Testis (tissue), 3 donors: ENCODE results near the gene ELMO1. TPM values are rescaled to one million over a fixed set of nuclear protein-coding genes. Genes with fewer than 3 reads are reported as not detected.

Experiments used
- DNase-seq: peaks from one replicate; pipeline ENCODE4 v3.0.0-alpha.2; 2019
- H3K27ac ChIP-seq, 2 donors: fragments of 200-600 bp; sonication (generic); one replicate each; pipeline ENCODE4 v1.5.1; 2019
- H3K27me3 ChIP-seq: fragments of 200-600 bp; sonication (generic); one replicate; pipeline ENCODE4 v1.5.1; 2019
- H3K36me3 ChIP-seq: fragments of 200-600 bp; sonication (generic); one replicate; pipeline ENCODE4 v1.5.1; 2017; ENCODE audit warnings: low read depth; ENCODE audit errors: missing control alignments
- H3K4me1 ChIP-seq: fragments of 200-600 bp; sonication (generic); one replicate; pipeline ENCODE4 v1.5.1; 2019
- H3K4me3 ChIP-seq, 2 donors: fragments of 200-600 bp; sonication (generic); one replicate each; pipeline ENCODE4 v1.5.1; 2017 to 2019
- H3K9me3 ChIP-seq: fragments of 200-600 bp; sonication (generic); one replicate; pipeline ENCODE4 v1.5.1; 2017
- POLR2A ChIP-seq: fragments of 450-650 bp; IDR thresholded peaks from one replicate; pipeline ENCODE4 v1.6.1; 2017; ENCODE audit warnings: antibody characterized with exemption, mild to moderate bottlenecking, moderate library complexity
- WGBS, 2 donors: methylation state at CpG; one replicate each; pipeline ENCODE4 v1.1.5; 2018; 5-methylcytosine and 5-hydroxymethylcytosine counted together
- intact Hi-C: fragments of 100-400 bp; cut with DNase I; formaldehyde crosslinking; loops from one replicate; pipeline ENCODE4 v1.15.1; 2023; ENCODE audit warnings: low total_unique reads
- polyA plus RNA-seq: library from polyadenylated mRNA; stranded (reverse); fragments of 350-450 nt; fragmentation: Illumina TruSeq; extraction: RNeasy Lipid Tissue Mini Kit (QIAGEN cat#74804); gene quantifications from one replicate; pipeline ENCODE4 v1.2.3, GENCODE V29; 2014; ENCODE audit warnings: low read depth, low replicate concordance; ENCODE audit not compliant: insufficient read depth
- total RNA-seq, 2 donors: library from RNA; depleted of rRNA; stranded (reverse); fragments of >200 nt; gene quantifications; one replicate each; pipeline ENCODE4 v1.2.3, GENCODE V29; 2016
- TF ChIP-seq, protein P1 (sequence below), 3 experiments: fragments of 450-650 bp in 2 of 3; fragments of 200-600 bp in 1 of 3; sonication (generic) in 1 of 3; IDR thresholded peaks; one replicate each; pipeline ENCODE4 v1.5.1; 2016 to 2019; ENCODE audit warnings: antibody characterized with exemption in 3 of 3, mild to moderate bottlenecking in 2 of 3, moderate library complexity in 1 of 3

The ELMO1 gene
- total and polyA plus RNA-seq, 3 donors from 2014 or later: 12.9 to 47.2 (median 36.5) TPM

DNA sequence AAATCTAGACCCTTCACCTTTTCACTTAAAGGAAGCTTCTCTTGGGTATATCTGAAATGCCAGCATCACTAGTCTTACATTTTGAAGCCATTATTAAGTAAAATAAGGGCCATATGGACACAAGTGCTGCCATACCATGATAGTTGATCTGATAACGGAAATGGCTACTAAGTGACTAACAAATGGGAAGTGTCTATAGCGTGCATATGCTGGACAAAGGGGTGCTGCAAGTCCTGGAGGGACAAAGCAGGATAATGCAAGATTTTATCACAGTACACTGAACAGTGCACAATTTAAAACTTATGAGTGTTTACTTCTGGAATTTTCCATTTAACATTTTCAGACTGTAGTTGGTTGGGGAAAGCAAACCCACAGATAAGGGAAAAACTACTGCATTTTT, 117.9 kb downstream of the ELMO1 start:
- WGBS, 2 donors: 43 to 44% methylated on average over 2 of the region's 2 CpGs
- TF ChIP-seq, protein P1, sequence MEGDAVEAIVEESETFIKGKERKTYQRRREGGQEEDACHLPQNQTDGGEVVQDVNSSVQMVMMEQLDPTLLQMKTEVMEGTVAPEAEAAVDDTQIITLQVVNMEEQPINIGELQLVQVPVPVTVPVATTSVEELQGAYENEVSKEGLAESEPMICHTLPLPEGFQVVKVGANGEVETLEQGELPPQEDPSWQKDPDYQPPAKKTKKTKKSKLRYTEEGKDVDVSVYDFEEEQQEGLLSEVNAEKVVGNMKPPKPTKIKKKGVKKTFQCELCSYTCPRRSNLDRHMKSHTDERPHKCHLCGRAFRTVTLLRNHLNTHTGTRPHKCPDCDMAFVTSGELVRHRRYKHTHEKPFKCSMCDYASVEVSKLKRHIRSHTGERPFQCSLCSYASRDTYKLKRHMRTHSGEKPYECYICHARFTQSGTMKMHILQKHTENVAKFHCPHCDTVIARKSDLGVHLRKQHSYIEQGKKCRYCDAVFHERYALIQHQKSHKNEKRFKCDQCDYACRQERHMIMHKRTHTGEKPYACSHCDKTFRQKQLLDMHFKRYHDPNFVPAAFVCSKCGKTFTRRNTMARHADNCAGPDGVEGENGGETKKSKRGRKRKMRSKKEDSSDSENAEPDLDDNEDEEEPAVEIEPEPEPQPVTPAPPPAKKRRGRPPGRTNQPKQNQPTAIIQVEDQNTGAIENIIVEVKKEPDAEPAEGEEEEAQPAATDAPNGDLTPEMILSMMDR (IDR thresholded peaks at IDR 0.05): no peak
- Histone ChIP-seq H3K27me3 (no peaks in the 10 kb centered on the region), H3K27ac (no peak overlapping the region), H3K4me1 (peaks cover 8% of the 10 kb centered on the region), H3K36me3 (no peaks in the 10 kb centered on the region), H3K9me3 (no peaks in the 10 kb centered on the region), H3K4me3 (no peak overlapping the region)
- intact Hi-C loops: no loop called here
- DNase-seq: no peak

DNA sequence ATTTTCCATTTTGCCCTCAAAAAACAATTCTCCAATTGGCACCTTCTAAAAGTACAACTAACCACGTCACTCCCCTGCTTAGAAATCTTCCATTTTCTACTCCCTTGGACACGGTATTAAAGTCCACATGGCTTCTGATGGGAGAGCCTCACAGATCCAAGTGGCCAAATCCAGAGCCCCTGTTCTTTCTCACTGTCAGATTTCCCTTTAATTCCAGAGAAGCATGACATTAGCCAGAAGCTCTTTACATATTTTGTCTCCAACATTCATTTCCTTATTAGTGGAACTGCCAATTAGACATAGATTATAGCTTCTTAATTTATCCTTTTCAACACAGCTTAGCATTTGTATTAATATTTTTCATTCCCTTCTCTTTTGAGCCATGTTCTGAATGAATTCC, 118.7 kb downstream of the ELMO1 start:
- TF ChIP-seq, protein P1 (IDR thresholded peaks at IDR 0.05): no peak
- no peak for TF ChIP-seq POLR2A
- Histone ChIP-seq H3K4me1 (peaks cover 8% of the 10 kb centered on the region), H3K36me3 (no peaks in the 10 kb centered on the region), H3K9me3 (no peaks in the 10 kb centered on the region), H3K4me3 (no peak overlapping the region), H3K27ac (no peak overlapping the region), H3K27me3 (no peaks in the 10 kb centered on the region)
- intact Hi-C loops: no loop called here
- no peak for DNase-seq
- WGBS, 2 donors: 92% methylated on average over 2 of the region's 2 CpGs

DNA sequence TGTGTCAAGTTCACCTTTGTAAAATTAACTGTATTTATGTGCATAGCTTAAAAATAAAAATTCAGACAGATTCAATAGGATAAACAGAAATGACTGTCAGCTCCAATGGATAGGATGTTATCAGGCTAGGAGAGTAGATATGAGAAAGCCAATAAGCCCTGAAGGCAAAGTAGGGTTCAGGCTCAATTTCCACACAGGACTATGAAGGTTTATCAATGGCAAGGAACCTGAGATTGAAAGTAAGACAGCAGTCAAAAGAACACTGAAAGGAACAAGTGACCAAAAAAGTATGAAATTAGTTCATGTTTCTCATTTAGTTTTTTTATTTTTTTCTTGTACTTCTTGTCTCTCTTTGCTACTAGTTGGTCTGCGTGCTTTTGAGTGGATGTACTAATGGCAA, 121.4 kb downstream of the ELMO1 start:
- H3K9me3 ChIP-seq: no peaks in the 10 kb centered on the region
- no peaks in the 10 kb centered on the region for H3K36me3 ChIP-seq
- TF ChIP-seq, protein P1 (IDR thresholded peaks at IDR 0.05): no peak
- TF ChIP-seq POLR2A: no peak
- DNase-seq: no peak
- H3K27ac ChIP-seq: no peak overlapping the region
- H3K4me3 ChIP-seq: no peak overlapping the region
- no peaks in the 10 kb centered on the region for H3K27me3 ChIP-seq
- WGBS, 2 donors: 97 to 100% methylated on average over 1 of the region's 1 CpG
- intact Hi-C loops: no loop called here
- peaks cover under 1% of the 10 kb centered on the region for H3K4me1 ChIP-seq

DNA sequence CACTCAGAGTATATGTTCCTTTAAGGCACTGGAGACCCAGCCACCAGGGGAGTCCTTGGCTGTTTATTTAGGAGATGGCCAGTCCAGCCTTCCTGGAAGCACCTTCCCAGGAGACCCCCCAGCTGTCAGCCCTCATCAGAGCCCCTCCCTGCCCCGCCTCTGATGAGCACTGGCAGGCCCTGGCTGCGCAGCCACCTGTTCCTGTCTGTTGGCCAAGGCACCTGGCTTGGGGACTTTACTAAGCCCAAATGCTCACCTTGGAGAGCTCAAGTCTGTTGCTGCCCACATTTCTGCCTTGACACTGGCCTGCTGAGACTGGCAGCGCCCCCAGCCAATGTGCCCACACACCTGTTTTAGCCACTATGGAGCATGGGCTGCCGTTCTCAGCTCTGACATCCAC, 124.7 kb downstream of the ELMO1 start:
- 93 to 99% methylated on average over 4 of the region's 4 CpGs for WGBS, 2 donors
- Histone ChIP-seq H3K4me3 (no peak overlapping the region), H3K9me3 (no peaks in the 10 kb centered on the region), H3K27ac (no peak overlapping the region), H3K4me1 (no peaks in the 10 kb centered on the region), H3K36me3 (no peaks in the 10 kb centered on the region), H3K27me3 (no peaks in the 10 kb centered on the region)
- no peak for TF ChIP-seq POLR2A
- TF ChIP-seq, protein P1 (IDR thresholded peaks at IDR 0.05): no peak
- no peak for DNase-seq
- intact Hi-C loops: no loop called here

DNA sequence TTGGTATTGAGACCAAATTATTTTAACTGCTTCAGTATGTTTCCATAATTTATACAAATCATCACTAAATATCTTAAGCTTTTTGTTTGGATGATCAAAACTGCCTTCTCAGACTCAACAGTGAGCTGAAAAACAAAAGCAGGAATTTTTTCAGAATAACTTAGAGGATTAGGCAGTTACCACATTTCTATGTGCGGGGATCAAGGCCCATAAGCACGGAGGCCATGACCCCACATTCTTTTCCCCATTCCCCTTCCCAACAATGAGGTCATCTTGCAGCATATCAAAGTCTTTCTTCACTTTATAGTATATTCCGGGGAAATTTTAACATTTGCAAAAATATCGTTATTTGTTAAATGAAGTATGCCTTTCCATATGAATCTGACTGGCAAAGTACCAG, 125.8 kb downstream of the ELMO1 start:
- Histone ChIP-seq H3K36me3 (no peaks in the 10 kb centered on the region), H3K27me3 (no peaks in the 10 kb centered on the region), H3K4me1 (no peaks in the 10 kb centered on the region), H3K9me3 (no peaks in the 10 kb centered on the region), H3K27ac (no peak overlapping the region), H3K4me3 (no peak overlapping the region)
- intact Hi-C loops: no loop called here
- TF ChIP-seq POLR2A: no peak
- TF ChIP-seq, protein P1 (IDR thresholded peaks at IDR 0.05): no peak
- no peak for DNase-seq
- 82 to 87% methylated on average over 4 of the region's 4 CpGs for WGBS, 2 donors
